ENCODE results near the gene PHF21A.

PHF21A gene

GRCh38 chr11:46010100-46010499, 111.2 kb downstream of the PHF21A start:
- DNase-seq = no peak
- H3K27ac ChIP-seq (ENCODE audit: low read length) = no peak overlapping the region
- H3K4me1 ChIP-seq (ENCODE audit: insufficient read depth, low read length) = no peaks in the 10 kb centered on the region
- H3K9ac ChIP-seq (ENCODE audit: low read depth, low read length) = no peak overlapping the region
- no peak for ATAC-seq (ENCODE audit: insufficient read depth, low read depth)
- no peak overlapping the region for H2AFZ ChIP-seq (ENCODE audit: low read depth, low read length)
- no peak overlapping the region for H3K4me2 ChIP-seq (ENCODE audit: insufficient read depth, low read length)
- no peak overlapping the region for H3K4me3 ChIP-seq (ENCODE audit: low read depth in 1 of 2, low read length in 2 of 2)
- H3K79me2 ChIP-seq (ENCODE audit: insufficient read depth, low read length) = no peaks in the 10 kb centered on the region
- no peaks in the 10 kb centered on the region for H3K36me3 ChIP-seq (ENCODE audit: insufficient read depth, low read length)
- TF ChIP-seq, protein P1, sequence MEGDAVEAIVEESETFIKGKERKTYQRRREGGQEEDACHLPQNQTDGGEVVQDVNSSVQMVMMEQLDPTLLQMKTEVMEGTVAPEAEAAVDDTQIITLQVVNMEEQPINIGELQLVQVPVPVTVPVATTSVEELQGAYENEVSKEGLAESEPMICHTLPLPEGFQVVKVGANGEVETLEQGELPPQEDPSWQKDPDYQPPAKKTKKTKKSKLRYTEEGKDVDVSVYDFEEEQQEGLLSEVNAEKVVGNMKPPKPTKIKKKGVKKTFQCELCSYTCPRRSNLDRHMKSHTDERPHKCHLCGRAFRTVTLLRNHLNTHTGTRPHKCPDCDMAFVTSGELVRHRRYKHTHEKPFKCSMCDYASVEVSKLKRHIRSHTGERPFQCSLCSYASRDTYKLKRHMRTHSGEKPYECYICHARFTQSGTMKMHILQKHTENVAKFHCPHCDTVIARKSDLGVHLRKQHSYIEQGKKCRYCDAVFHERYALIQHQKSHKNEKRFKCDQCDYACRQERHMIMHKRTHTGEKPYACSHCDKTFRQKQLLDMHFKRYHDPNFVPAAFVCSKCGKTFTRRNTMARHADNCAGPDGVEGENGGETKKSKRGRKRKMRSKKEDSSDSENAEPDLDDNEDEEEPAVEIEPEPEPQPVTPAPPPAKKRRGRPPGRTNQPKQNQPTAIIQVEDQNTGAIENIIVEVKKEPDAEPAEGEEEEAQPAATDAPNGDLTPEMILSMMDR (IDR thresholded peaks at IDR 0.05; ENCODE audit: borderline replicate concordance, extremely low read depth, low read length, poor library complexity, severe bottlenecking) = no peak
- TF ChIP-seq EZH2 (IDR thresholded peaks at IDR 0.05; ENCODE audit: borderline replicate concordance, low read depth, low read length, severe bottlenecking) = no peak
- H3K27me3 ChIP-seq (ENCODE audit: insufficient read depth, low read length, poor library complexity) = no peaks in the 10 kb centered on the region
- no peaks in the 10 kb centered on the region for H4K20me1 ChIP-seq (ENCODE audit: insufficient read depth, low read length)
- no peaks in the 10 kb centered on the region for H3K9me3 ChIP-seq (ENCODE audit: insufficient read depth, low read length, severe bottlenecking)

GRCh38 chr11:46009647-46010046, 111.6 kb downstream of the PHF21A start:
- TF ChIP-seq EZH2 (IDR thresholded peaks at IDR 0.05; ENCODE audit: borderline replicate concordance, low read depth, low read length, severe bottlenecking) = no peak
- TF ChIP-seq, protein P1 (IDR thresholded peaks at IDR 0.05; ENCODE audit: borderline replicate concordance, extremely low read depth, low read length, poor library complexity, severe bottlenecking) = no peak
- H3K4me3 ChIP-seq (ENCODE audit: low read depth in 1 of 2, low read length in 2 of 2) = no peak overlapping the region
- no peak overlapping the region for H3K4me2 ChIP-seq (ENCODE audit: insufficient read depth, low read length)
- no peak for DNase-seq
- H3K27me3 ChIP-seq (ENCODE audit: insufficient read depth, low read length, poor library complexity) = no peaks in the 10 kb centered on the region
- H3K36me3 ChIP-seq (ENCODE audit: insufficient read depth, low read length) = no peaks in the 10 kb centered on the region
- H3K9ac ChIP-seq (ENCODE audit: low read depth, low read length) = no peak overlapping the region
- ATAC-seq (ENCODE audit: insufficient read depth, low read depth) = no peak
- H3K9me3 ChIP-seq (ENCODE audit: insufficient read depth, low read length, severe bottlenecking) = no peaks in the 10 kb centered on the region
- H3K27ac ChIP-seq (ENCODE audit: low read length) = no peak overlapping the region
- H2AFZ ChIP-seq (ENCODE audit: low read depth, low read length) = no peak overlapping the region
- no peaks in the 10 kb centered on the region for H3K4me1 ChIP-seq (ENCODE audit: insufficient read depth, low read length)
- H3K79me2 ChIP-seq (ENCODE audit: insufficient read depth, low read length) = no peaks in the 10 kb centered on the region
- H4K20me1 ChIP-seq (ENCODE audit: insufficient read depth, low read length) = no peaks in the 10 kb centered on the region

DNA sequence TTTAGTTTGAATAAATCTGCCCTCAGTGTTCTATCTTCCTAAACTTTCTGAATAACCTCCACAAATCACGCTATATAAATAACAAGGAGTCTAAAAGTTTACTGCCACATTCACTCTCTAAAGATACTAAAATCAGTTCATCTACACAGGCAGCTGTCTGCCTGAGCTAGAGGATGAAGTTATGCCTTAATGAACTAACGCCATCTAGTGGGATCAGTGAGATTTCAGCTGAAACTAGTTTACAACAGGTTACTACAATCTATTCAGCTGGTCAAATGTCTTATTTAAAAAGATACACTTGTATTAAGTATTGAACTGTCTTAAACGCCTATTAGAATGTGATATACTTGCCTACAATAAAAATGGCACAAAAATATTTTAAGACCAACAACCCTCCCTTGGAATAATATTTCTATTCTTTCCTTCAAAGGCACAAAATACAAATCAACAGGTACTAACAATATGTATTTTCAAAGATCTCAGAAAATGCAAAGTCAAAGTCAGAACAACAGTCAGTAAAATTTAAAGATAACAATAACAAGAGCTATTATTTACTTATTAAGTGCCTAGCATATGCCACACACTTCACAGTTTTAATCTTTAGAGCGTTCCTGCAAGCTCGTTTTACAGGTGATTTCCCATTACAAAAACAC, 114.7 kb downstream of the PHF21A start:
- H3K79me2 ChIP-seq (ENCODE audit: insufficient read depth, low read length) = no peaks in the 10 kb centered on the region
- peak; percentile 28 for DNase-seq
- H2AFZ ChIP-seq (ENCODE audit: low read depth, low read length) = no peak overlapping the region
- no peak overlapping the region for H3K4me3 ChIP-seq (ENCODE audit: low read depth in 1 of 2, low read length in 2 of 2)
- no peaks in the 10 kb centered on the region for H4K20me1 ChIP-seq (ENCODE audit: insufficient read depth, low read length)
- peak; percentile 96 for ATAC-seq (ENCODE audit: insufficient read depth, low read depth)
- H3K27ac ChIP-seq (ENCODE audit: low read length) = no peak overlapping the region
- no peaks in the 10 kb centered on the region for H3K4me1 ChIP-seq (ENCODE audit: insufficient read depth, low read length)
- TF ChIP-seq, protein P1 (IDR thresholded peaks at IDR 0.05; ENCODE audit: borderline replicate concordance, extremely low read depth, low read length, poor library complexity, severe bottlenecking) = peak; percentile 87
- TF ChIP-seq EZH2 (IDR thresholded peaks at IDR 0.05; ENCODE audit: borderline replicate concordance, low read depth, low read length, severe bottlenecking) = no peak
- no peaks in the 10 kb centered on the region for H3K36me3 ChIP-seq (ENCODE audit: insufficient read depth, low read length)
- no peak overlapping the region for H3K9ac ChIP-seq (ENCODE audit: low read depth, low read length)
- H3K27me3 ChIP-seq (ENCODE audit: insufficient read depth, low read length, poor library complexity) = no peaks in the 10 kb centered on the region
- no peak overlapping the region for H3K4me2 ChIP-seq (ENCODE audit: insufficient read depth, low read length)
- H3K9me3 ChIP-seq (ENCODE audit: insufficient read depth, low read length, severe bottlenecking) = no peaks in the 10 kb centered on the region

Data from DND-41 (cell line).